HUES64 (cell line): ENCODE measurements around the gene DIP2C.

Experiments used
- H3K27ac ChIP-seq: 2 replicates; pipeline ENCODE4 v1.7.0; 2013; ENCODE audit warnings: low read depth, low read length, inconsistent platforms
- H3K27me3 ChIP-seq: 2 replicates; pipeline ENCODE4 v1.6.1; 2013; ENCODE audit warnings: mild to moderate bottlenecking, low read length; ENCODE audit not compliant: insufficient read depth
- H3K36me3 ChIP-seq: 2 replicates; pipeline ENCODE4 v1.6.1; 2013; ENCODE audit warnings: mild to moderate bottlenecking, low read length; ENCODE audit not compliant: insufficient read depth
- H3K4me1 ChIP-seq: 2 replicates; pipeline ENCODE4 v1.6.1; 2013; ENCODE audit warnings: mild to moderate bottlenecking, low read length, moderate library complexity; ENCODE audit not compliant: insufficient read depth
- H3K4me3 ChIP-seq: 2 replicates; pipeline ENCODE4 v1.5.1; 2013; ENCODE audit warnings: mild to moderate bottlenecking, low read length, moderate library complexity
- H3K9ac ChIP-seq: 2 replicates; pipeline ENCODE4 v1.6.1; 2013; ENCODE audit warnings: mild to moderate bottlenecking, low read depth, low read length
- H3K9me3 ChIP-seq: 2 replicates; pipeline ENCODE4 v1.6.1; 2013; ENCODE audit warnings: low read depth, low read length; ENCODE audit not compliant: insufficient read depth
- WGBS: fragments of 150-250, 120-280 bp; methylation state at CpG from one replicate; pipeline ENCODE4 v1.1.7; 2013; ENCODE audit warnings: missing lambda C conversion rate; 5-methylcytosine and 5-hydroxymethylcytosine counted together

Gene DIP2C

DNA sequence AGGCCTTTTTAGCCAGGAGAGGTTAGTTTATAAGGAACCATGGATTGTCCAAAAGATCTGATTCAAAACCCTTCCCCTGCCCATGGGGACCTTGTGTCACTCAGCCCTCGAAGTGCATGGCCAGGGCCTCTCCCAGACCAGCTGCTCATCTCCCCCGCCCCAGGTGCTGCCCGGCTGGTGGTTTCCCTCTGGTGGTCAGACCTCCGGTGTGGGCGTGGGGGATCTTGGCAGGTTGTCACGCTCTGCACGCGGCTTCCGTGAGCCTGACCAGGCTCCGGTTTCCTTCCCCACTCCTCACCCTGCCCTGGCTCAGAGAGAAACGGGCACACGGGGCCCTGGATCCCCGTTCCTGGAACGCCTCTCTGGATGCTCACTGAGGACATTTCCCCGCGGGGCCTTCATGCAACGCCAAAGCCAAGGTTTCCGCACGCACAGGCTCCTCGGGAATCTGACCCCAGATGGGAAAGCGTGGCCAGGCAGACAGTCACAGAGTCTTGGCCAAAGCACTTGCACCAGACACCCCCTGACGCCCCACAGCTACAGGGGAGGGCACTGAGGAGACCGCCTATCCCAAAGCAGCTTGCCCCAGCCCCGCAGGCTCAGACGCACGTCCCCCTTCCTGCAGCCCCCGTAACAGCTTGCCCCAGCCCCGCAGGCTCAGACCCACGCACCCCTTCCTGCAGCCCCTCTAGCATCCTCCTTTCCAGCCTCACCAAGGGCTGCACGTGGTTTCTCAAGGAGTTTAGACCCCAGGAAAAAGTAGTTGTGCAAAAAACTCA, 7.8 kb upstream of the DIP2C start:
- Histone ChIP-seq H3K27ac (no peak overlapping the region), H3K4me3 (no peak overlapping the region), H3K9me3 (no peaks in the 10 kb centered on the region), H3K36me3 (no peaks in the 10 kb centered on the region), H3K9ac (no peak overlapping the region), H3K27me3 (peaks cover 7% of the 10 kb centered on the region), H3K4me1 (peaks cover 9% of the 10 kb centered on the region)
- WGBS = 91% methylated on average over 30 of the region's 30 CpGs

DNA sequence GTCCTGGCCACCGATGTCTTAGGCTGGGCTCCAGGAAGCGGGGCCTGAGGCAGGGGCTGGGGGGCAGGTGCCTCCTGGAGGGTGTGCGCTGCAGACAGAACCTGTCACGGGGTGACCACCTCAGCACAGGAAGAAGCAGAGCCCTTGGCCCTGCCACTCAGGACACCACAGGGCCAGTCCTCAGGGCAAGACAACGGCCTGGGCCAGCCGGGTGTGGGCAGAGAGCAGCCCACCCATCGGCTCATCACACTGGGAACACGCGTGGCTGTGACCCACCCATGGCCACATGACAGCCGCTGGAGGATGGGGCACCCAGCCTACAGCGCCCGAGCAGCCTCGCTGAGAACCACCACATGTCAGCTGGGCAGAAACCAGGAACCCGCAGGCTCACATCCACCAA, 5.9 kb upstream of the DIP2C start:
- H3K4me3 ChIP-seq = no peak overlapping the region
- 93% methylated on average over 14 of the region's 14 CpGs for WGBS
- peaks cover 9% of the 10 kb centered on the region for H3K4me1 ChIP-seq
- no peaks in the 10 kb centered on the region for H3K9me3 ChIP-seq
- peaks cover 10% of the 10 kb centered on the region for H3K27me3 ChIP-seq
- H3K9ac ChIP-seq = no peak overlapping the region
- no peaks in the 10 kb centered on the region for H3K36me3 ChIP-seq
- H3K27ac ChIP-seq = no peak overlapping the region

DNA sequence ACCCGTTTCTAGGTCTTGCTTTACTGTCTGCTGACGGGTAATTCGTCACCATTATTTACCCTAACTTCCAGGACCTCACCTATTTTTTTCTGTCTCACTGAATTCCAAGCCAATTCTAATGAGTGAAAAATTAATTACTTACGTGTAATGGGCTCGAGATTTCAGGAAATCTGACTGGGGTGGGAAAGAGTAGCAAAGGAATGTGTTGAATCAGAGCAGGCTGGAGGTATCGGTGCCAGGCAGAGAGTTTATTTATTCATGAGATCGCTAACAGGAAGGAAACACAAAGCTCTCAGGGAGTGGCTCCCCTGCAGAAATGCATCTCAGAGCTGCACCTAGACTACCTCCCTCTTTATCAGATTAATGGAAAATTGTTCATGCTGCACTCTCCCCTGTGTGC, 4.0 kb upstream of the DIP2C start:
- Histone ChIP-seq H3K27me3 (peaks cover 19% of the 10 kb centered on the region), H3K9me3 (no peaks in the 10 kb centered on the region), H3K27ac (no peak overlapping the region), H3K4me3 (no peak overlapping the region), H3K36me3 (no peaks in the 10 kb centered on the region), H3K4me1 (peaks cover 9% of the 10 kb centered on the region), H3K9ac (no peak overlapping the region)
- WGBS = 70% methylated on average over 7 of the region's 7 CpGs

DNA sequence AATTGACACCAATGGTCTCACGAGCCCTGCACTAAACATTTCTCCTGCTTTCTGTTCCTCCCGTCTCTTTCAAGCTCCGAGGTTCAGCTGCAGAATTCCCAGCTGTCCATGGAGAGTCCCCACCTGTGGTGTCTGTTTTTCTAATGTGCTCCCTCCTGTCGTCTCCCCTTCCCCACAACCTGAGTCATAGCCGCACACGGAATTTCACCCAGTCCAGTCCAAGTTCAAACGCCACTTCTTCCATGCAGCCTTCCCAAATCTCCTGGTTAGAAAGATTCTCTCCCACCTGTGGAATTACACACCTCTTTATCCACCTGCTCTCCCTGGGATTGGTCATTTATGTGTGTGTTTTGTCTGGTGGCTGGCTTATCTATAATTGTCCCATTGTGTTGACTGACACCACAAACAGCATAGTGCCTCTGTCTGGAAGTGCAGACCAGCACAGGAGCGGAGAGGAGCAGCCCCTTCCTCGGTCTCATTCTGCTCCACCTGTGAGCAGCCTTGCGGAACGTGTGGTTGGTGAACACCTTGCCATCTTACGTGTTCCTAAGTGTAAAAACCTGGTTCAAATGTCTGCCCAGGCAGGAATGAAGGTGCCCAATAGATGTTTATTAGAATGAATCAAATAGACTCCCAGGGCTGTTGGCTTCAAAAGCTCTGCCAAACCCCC, 3.3 kb upstream of the DIP2C start:
- no peak overlapping the region for H3K4me3 ChIP-seq
- peaks cover 26% of the 10 kb centered on the region for H3K27me3 ChIP-seq
- peaks cover 9% of the 10 kb centered on the region for H3K4me1 ChIP-seq
- H3K36me3 ChIP-seq = no peaks in the 10 kb centered on the region
- WGBS = 82% methylated on average over 12 of the region's 12 CpGs
- H3K9me3 ChIP-seq = no peaks in the 10 kb centered on the region
- H3K27ac ChIP-seq = no peak overlapping the region
- no peak overlapping the region for H3K9ac ChIP-seq

DNA sequence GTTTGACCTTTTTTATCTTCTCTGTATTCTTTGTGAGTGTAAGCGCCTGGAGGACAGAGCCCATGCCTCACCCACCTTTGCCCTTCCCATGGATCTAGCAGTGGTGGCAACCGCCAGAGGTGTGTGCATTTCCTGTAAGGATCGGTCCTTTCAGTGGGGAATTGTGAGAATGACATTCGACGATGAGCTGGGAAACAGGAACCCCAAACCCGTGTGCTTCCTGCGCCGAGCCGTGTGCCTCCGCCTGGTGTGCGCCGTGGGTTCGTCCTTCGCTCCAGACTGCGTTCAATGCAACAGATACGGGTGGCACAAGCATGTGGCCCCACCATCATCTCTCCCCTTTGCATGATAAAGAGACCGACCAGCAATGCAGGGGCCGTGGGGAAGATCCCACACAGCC, 1.7 kb upstream of the DIP2C start:
- H3K27me3 ChIP-seq = peaks cover 30% of the 10 kb centered on the region
- WGBS = 95% methylated on average over 18 of the region's 18 CpGs
- no peaks in the 10 kb centered on the region for H3K9me3 ChIP-seq
- H3K4me1 ChIP-seq = peaks cover 9% of the 10 kb centered on the region
- no peak overlapping the region for H3K9ac ChIP-seq
- no peak overlapping the region for H3K27ac ChIP-seq
- no peak overlapping the region for H3K4me3 ChIP-seq
- H3K36me3 ChIP-seq = no peaks in the 10 kb centered on the region

DNA sequence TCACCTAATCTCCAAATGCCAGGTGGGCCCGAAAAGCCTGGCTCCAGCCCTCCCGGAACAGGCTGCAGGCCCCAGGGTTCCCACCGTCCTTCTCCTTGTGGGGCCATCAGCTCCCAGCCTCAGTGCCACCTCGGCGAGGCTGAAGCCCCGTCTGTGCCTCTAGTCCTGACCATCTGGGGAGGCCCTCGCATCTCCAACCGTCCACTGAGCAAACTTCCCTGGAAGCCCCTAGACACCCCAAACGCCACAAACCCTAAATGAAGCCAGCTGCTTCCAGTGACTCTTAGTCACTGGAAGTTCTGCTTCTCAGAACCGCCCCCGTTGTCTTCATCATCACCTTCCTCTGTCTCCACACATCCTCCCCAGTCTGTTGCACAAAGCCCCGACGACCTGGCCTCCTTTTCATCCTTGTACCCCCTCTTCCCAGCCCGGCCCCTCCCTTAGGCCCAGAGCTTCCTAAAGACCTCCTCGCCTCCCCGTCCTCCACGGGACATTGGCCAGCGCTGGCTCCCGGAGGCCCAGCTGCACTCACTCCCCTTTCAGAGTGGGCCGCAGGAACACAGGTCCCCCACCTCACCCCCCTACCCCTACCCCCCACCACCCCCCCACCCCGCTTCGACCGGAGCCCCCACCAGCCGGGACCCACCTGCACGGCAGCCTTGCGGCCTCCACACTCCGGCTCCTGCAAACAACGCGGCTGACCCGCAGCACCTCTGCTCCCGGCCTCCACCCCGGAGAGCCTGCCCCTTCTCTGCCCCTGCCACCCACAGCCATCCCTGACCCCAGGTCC, 1.1 kb upstream of the DIP2C start:
- WGBS = 81% methylated on average over 30 of the region's 32 CpGs
- peak overlapping the region; percentile 49; the same call in 1 of the 2 replicates for H3K9ac ChIP-seq
- no peaks in the 10 kb centered on the region for H3K9me3 ChIP-seq
- peaks cover 30% of the 10 kb centered on the region for H3K27me3 ChIP-seq
- H3K36me3 ChIP-seq = no peaks in the 10 kb centered on the region
- peak overlapping the region; percentile 63 for H3K4me3 ChIP-seq
- H3K4me1 ChIP-seq = peaks cover 9% of the 10 kb centered on the region
- H3K27ac ChIP-seq = no peak overlapping the region

DNA sequence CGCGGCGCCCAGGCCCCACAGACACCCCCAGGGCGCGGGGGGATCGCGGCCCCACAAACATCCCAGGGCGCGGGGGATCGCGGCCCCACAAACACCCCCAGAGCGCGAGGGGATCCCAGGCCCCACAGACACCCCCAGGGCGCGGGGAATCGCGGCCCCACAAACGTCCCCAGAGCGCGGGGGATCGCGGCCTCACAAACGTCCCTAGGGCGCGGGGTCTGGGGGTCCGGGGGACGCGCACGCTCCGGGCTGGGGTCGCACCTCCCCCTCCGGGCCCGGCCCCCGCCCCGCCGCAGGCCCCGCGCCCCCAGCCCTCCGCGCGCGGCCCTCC, 382 bp downstream of the DIP2C start:
- H3K4me3 ChIP-seq = peak overlapping the region; percentile 82
- peak overlapping the region; percentile 41; the same call in 1 of the 2 replicates for H3K27ac ChIP-seq
- peak overlapping the region; percentile 84 for H3K9ac ChIP-seq
- peaks cover 30% of the 10 kb centered on the region for H3K27me3 ChIP-seq
- H3K9me3 ChIP-seq = no peaks in the 10 kb centered on the region
- WGBS = under 1% methylated on average over 42 of the region's 42 CpGs
- H3K36me3 ChIP-seq = no peaks in the 10 kb centered on the region
- peaks cover 9% of the 10 kb centered on the region for H3K4me1 ChIP-seq

DNA sequence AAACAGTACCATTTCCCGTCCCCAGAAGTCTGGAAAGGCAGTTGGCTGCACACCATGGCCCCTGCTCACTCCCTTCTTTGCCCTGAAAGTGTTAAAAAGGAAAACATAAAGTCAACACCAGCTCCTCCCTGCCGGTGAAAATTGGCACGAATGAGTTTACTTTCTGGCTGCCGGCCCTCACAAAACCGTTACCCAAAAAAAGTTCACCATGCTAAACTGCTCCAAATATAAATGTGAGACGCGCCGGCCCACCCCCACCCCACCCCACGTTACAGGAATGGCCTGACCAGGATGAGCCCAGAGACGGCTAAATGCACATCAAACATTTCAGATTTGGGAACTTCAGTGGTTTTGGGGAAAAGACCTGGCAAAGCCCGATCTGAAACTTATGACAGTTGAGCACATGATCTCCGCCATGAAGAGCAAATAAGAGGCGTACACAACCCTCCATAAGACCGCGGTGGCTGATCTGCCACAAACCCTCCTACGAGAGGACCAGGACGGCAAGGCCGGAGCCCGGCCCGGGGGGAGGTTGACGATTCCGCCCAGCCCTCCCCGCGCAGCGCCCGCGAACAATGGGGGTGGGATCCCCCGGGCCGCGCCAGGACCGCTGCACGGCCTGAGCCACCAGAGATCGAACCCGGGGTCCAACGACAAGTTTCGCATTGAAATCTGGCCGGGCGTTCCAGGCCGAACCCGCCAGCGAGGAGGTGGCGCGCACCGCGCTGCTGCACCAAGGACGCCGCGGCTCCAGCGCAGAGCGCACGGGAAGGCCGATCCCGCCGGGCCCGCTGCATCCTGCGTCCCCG, 952 bp downstream of the DIP2C start:
- no peaks in the 10 kb centered on the region for H3K9me3 ChIP-seq
- WGBS = 6% methylated on average over 57 of the region's 57 CpGs
- H3K4me3 ChIP-seq = peak overlapping the region; percentile 82
- H3K27me3 ChIP-seq = peaks cover 30% of the 10 kb centered on the region
- H3K4me1 ChIP-seq = peaks cover 4% of the 10 kb centered on the region
- H3K36me3 ChIP-seq = no peaks in the 10 kb centered on the region
- H3K9ac ChIP-seq = peak overlapping the region; percentile 84
- no peak overlapping the region for H3K27ac ChIP-seq

DNA sequence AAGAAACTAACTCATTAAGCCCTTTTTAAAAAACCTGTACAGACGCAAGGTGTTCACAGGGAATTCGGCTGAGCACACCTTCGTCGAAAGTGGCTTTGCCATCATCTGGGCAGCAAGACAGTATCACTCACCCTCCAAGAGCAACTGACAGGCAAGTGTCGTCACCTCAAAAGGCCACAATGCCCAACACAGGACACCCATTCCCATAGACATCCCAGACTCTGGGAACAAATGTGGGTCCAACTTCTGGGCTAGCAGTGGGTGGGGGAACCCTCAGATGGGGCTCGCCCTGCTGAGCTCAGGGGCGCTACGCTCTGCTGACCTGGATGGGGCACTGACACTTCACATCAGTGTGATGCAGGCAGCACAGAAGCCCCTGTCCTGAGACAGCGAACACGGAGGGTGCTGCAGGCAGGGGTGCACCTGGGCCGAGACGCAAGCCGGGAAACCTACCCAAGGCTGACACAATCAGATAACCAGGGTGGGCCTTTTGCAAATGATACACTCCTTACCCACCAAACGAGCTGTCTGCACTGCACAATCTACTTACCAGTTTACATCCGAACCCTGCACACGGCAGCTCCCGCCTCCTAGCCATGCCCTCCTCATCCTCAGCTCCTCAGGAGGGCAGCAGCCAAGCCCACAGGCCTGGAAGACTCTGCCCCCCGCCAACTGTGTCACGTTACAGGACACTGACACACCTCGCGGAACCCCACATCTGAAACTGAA, 1.7 kb downstream of the DIP2C start:
- Histone ChIP-seq H3K36me3 (no peaks in the 10 kb centered on the region), H3K4me1 (no peaks in the 10 kb centered on the region; the same call in 1 of the 2 replicates), H3K27me3 (peaks cover 30% of the 10 kb centered on the region), H3K27ac (no peak overlapping the region), H3K9ac (no peak overlapping the region), H3K9me3 (no peaks in the 10 kb centered on the region), H3K4me3 (peak overlapping the region; percentile 82; the same call in 1 of the 2 replicates)
- 85% methylated on average over 20 of the region's 21 CpGs for WGBS

DNA sequence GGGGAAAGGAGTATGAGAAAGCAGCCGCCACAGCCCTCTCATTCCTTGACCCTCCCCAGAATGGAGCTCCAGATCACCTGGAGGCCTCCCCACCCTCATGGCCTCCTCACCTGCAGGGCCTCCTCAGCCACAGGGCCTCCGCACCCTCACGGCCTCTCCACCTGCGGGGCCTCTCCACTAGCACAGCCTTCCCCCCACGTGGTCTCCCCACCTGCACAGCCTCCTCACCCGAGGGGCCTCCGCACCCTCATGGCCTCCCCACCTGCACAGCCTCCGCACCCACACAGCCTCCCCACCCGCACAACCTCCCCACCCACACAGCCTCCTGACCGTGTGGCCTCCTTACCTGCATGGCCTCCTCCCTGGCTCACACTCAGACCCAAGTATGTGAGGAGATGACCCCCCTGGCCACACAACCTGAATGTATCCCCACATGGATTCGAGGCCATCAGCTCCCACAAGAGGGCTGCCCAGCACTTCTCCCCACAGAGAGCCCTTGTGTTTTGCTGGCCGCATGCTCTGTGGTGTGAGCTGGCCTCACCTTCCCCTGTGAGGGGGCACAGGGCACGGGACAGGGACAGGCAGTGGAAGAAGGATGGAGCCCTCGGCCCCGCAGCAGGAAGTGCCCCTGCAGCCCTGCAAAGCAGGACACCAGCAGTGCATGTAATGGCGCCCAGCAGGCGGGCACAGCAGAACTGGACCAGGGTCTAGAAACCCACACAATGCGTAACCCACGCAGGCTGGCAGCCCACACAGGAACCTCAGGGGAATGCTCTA, 3.1 kb downstream of the DIP2C start:
- WGBS = 93% methylated on average over 19 of the region's 19 CpGs
- H3K27me3 ChIP-seq = peaks cover 28% of the 10 kb centered on the region
- H3K4me3 ChIP-seq = no peak overlapping the region
- H3K36me3 ChIP-seq = no peaks in the 10 kb centered on the region
- no peaks in the 10 kb centered on the region for H3K9me3 ChIP-seq
- H3K4me1 ChIP-seq = no peaks in the 10 kb centered on the region; the same call in 1 of the 2 replicates
- no peak overlapping the region for H3K9ac ChIP-seq
- H3K27ac ChIP-seq = no peak overlapping the region
